ENCODE results near the gene FREM1. TPM values are rescaled to one million over a fixed set of nuclear protein-coding genes. Genes with fewer than 3 reads are reported as not detected.

The FREM1 gene
- total and polyA plus RNA-seq, 2 of the 13 experiments (the other 11 are each of a cell fraction or from before 2014, with no cell fraction given) = 64.3 to 202 TPM

- TF ChIP-seq SRF (IDR thresholded peaks at IDR 0.05; ENCODE audit: low read depth, low read length) (no peak), JDP2 (CRISPR knock-in tag; IDR thresholded peaks at IDR 0.05; ENCODE audit: borderline replicate concordance) (no peak), ZMAT3 (CRISPR knock-in tag; conservative IDR thresholded peaks at IDR 0.05) (no peak), ZNF343 (CRISPR knock-in tag; IDR thresholded peaks at IDR 0.05) (no peak), ZGPAT (CRISPR knock-in tag; IDR thresholded peaks at IDR 0.05) (no peak), ISL2 (CRISPR knock-in tag; IDR thresholded peaks at IDR 0.05) (no peak), ZNF547 (CRISPR knock-in tag; IDR thresholded peaks at IDR 0.05) (no peak; the same call in 1 of the 2 replicates), MBNL3 (CRISPR knock-in tag; conservative IDR thresholded peaks at IDR 0.05) (no peak), BRF2 (CRISPR knock-in tag; IDR thresholded peaks at IDR 0.05) (no peak), ZNF275 (CRISPR knock-in tag; IDR thresholded peaks at IDR 0.05; ENCODE audit: borderline replicate concordance) (no peak), FOXO1 (CRISPR knock-in tag; IDR thresholded peaks at IDR 0.05) (no peak; the same call in 1 of the 2 replicates), POGZ (CRISPR knock-in tag; IDR thresholded peaks at IDR 0.05) (peak; percentile 86), NR2F1 (CRISPR knock-in tag; IDR thresholded peaks at IDR 0.05) (no peak), CBX1 (IDR thresholded peaks at IDR 0.05; ENCODE audit: low read depth) (no peak), ZNF44 (CRISPR knock-in tag; IDR thresholded peaks at IDR 0.05) (no peak), PHF5A (CRISPR knock-in tag; IDR thresholded peaks at IDR 0.05; ENCODE audit: low read depth, unreplicated experiment) (no peak), MYPOP (CRISPR knock-in tag; IDR thresholded peaks at IDR 0.05) (no peak), FOXA1 (IDR thresholded peaks at IDR 0.05) (no peak), FOXA1 (CRISPR knock-in tag; IDR thresholded peaks at IDR 0.05) (0 out of 2 replicates have a peak, but pooled peaks have one; percentile 23), ZNF274 (CRISPR knock-in tag; IDR thresholded peaks at IDR 0.05) (no peak), TP53 (CRISPR knock-in tag; conservative IDR thresholded peaks at IDR 0.05) (no peak), SIN3B (IDR thresholded peaks at IDR 0.05; ENCODE audit: low read length) (no peak), REXO4 (CRISPR knock-in tag; IDR thresholded peaks at IDR 0.05; ENCODE audit: borderline replicate concordance) (no peak), ZNF432 (CRISPR knock-in tag; IDR thresholded peaks at IDR 0.05; ENCODE audit: borderline replicate concordance) (no peak), TEAD3 (CRISPR knock-in tag; optimal IDR thresholded peaks at IDR 0.05; ENCODE audit: borderline replicate concordance) (peak; percentile 77), SKIL (CRISPR knock-in tag; IDR thresholded peaks at IDR 0.05; ENCODE audit: borderline replicate concordance) (no peak)
Measured at GRCh38 chr9:14899815-14900193, 10.4 kb downstream of the FREM1 start (continued).
